IMR-90 (cell line): ENCODE measurements around the gene MYBPH. TPM values are rescaled to one million over a fixed set of nuclear protein-coding genes. Genes with fewer than 3 reads are reported as not detected.

Experiments
- ATAC-seq: fragments of 200-7000 bp; cut with Tn5 transposase; 2 replicates; pipeline ENCODE4 v1.9.1; 2020; ENCODE audit warnings: low read depth, mild to moderate bottlenecking, moderate library complexity
- BruUV-seq: library from RNA; stranded (reverse); fragments of 400-500 nt; replicated peaks from 2 replicates; lab custom pipeline; 2021; lab: Mats Ljungman, UMichigan
- CTCF ChIA-PET: fragments of 300-600 bp; formaldehyde crosslinking; extraction: SDS; loops from one replicate; lab custom pipeline; 2021; ENCODE audit warnings: antibody characterized with exemption; lab: Yijun Ruan, JAX
- POLR2A ChIA-PET: fragments of 300-600 bp; sonication (Branson Sonifier 250); formaldehyde crosslinking; loops from one replicate; lab custom pipeline; 2022; ENCODE audit warnings: antibody characterized with exemption; ENCODE audit not compliant: unreplicated experiment; lab: Charles Lee
- DNase-seq: peaks from one replicate; pipeline ENCODE4 v3.0.0; 2013
- H2AFZ ChIP-seq: replicated peaks from 2 replicates; pipeline ENCODE3; 2013; ENCODE audit warnings: low read length, mild to moderate bottlenecking; ENCODE audit not compliant: poor library complexity
- H2AK5ac ChIP-seq: 2 replicates; pipeline ENCODE4 v1.6.1; 2013; ENCODE audit warnings: low read depth, low read length, inconsistent platforms
- H2AK9ac ChIP-seq: replicated peaks from 2 replicates; pipeline ENCODE3; 2013; ENCODE audit warnings: mild to moderate bottlenecking, low read depth, low read length, moderate library complexity; ENCODE audit not compliant: poor library complexity
- H2BK120ac ChIP-seq: 2 replicates; pipeline ENCODE4 v1.6.1; 2013; ENCODE audit warnings: low read depth, low read length, inconsistent platforms
- H2BK15ac ChIP-seq: 3 replicates; pipeline ENCODE4 v1.6.1; 2013; ENCODE audit warnings: low read depth, low read length, inconsistent platforms
- H2BK20ac ChIP-seq: 2 replicates; pipeline ENCODE4 v1.6.1; 2013; ENCODE audit warnings: low read depth, mild to moderate bottlenecking, inconsistent platforms, low read length, moderate library complexity
- H2BK5ac ChIP-seq: 2 replicates; pipeline ENCODE4 v1.6.1; 2013; ENCODE audit warnings: mild to moderate bottlenecking, low read depth, low read length, inconsistent platforms; ENCODE audit not compliant: poor library complexity, severe bottlenecking
- H3K14ac ChIP-seq: replicated peaks from 2 replicates; pipeline ENCODE4 v1.6.1; 2013; ENCODE audit warnings: low read depth, low read length, inconsistent platforms
- H3K18ac ChIP-seq: 2 replicates; pipeline ENCODE4 v1.6.1; 2013; ENCODE audit warnings: low read depth, low read length, control low read depth
- H3K23ac ChIP-seq: 2 replicates; pipeline ENCODE4 v1.6.1; 2013; ENCODE audit warnings: low read depth, low read length, inconsistent platforms
- H3K27ac ChIP-seq: 2 replicates; pipeline ENCODE4 v1.5.1; 2013; ENCODE audit warnings: mild to moderate bottlenecking, control low read depth, low read length; ENCODE audit not compliant: insufficient read depth
- H3K27me3 ChIP-seq: 2 replicates; pipeline ENCODE4 v1.6.1; 2013; ENCODE audit warnings: low read length; ENCODE audit not compliant: control insufficient read depth, insufficient read depth
- H3K36me3 ChIP-seq: 2 replicates; pipeline ENCODE4 v1.6.1; 2013; ENCODE audit warnings: low read length, mixed read lengths; ENCODE audit not compliant: control insufficient read depth, insufficient read depth
- H3K4ac ChIP-seq: 2 replicates; pipeline ENCODE4 v1.6.1; 2013; ENCODE audit warnings: low read depth, low read length, inconsistent platforms
- H3K4me1 ChIP-seq: 2 replicates; pipeline ENCODE4 v1.6.1; 2013; ENCODE audit warnings: low read length, mixed read lengths; ENCODE audit not compliant: control insufficient read depth, insufficient read depth
- H3K4me2 ChIP-seq: 2 replicates; pipeline ENCODE4 v1.6.1; 2013; ENCODE audit warnings: low read depth, mild to moderate bottlenecking, control low read depth, low read length, moderate library complexity
- H3K4me3 ChIP-seq: 2 replicates; pipeline ENCODE4 v1.5.1; 2013; ENCODE audit warnings: low read depth, mild to moderate bottlenecking, control low read depth, low read length, moderate library complexity; ENCODE audit not compliant: insufficient read depth
- H3K56ac ChIP-seq: 2 replicates; pipeline ENCODE4 v1.6.1; 2013; ENCODE audit warnings: low read length, inconsistent platforms; ENCODE audit not compliant: insufficient read depth; ENCODE audit errors: extremely low read depth
- H3K79me1 ChIP-seq, 2 experiments: 2 replicates each; pipeline ENCODE4 v1.6.1; 2013; ENCODE audit warnings: low read length in 2 of 2, inconsistent platforms in 1 of 2, low read depth in 1 of 2
- H3K9ac ChIP-seq: 2 replicates; pipeline ENCODE4 v1.6.1; 2013; ENCODE audit warnings: low read depth, low read length, control low read depth
- H3K9me1 ChIP-seq: 2 replicates; pipeline ENCODE4 v1.6.1; 2013; ENCODE audit warnings: low read length, inconsistent platforms; ENCODE audit not compliant: insufficient read depth
- H3K9me3 ChIP-seq: 2 replicates; pipeline ENCODE4 v1.6.1; 2013; ENCODE audit warnings: low read length; ENCODE audit not compliant: control insufficient read depth, insufficient read depth
- H4K20me1 ChIP-seq: 2 replicates; pipeline ENCODE4 v1.6.1; 2013; ENCODE audit warnings: low read length, inconsistent platforms; ENCODE audit not compliant: insufficient read depth
- H4K5ac ChIP-seq: 2 replicates; pipeline ENCODE4 v1.6.1; 2013; ENCODE audit warnings: mild to moderate bottlenecking, low read depth, low read length, control low read depth
- H4K8ac ChIP-seq, 2 experiments: 2 replicates each; pipeline ENCODE4 v1.6.1; 2013; ENCODE audit warnings: low read depth in 2 of 2, low read length in 2 of 2, control low read depth in 1 of 2, inconsistent platforms in 1 of 2
- H4K91ac ChIP-seq: 2 replicates; pipeline ENCODE4 v1.6.1; 2013; ENCODE audit warnings: low read depth, low read length, inconsistent platforms; ENCODE audit not compliant: insufficient read depth
- BHLHE40 ChIP-seq: fragments of 150-350 bp; IDR thresholded peaks from 2 replicates; pipeline ENCODE4 v1.6.1; 2016; ENCODE audit warnings: mild to moderate bottlenecking, low read depth, low read length
- CEBPB ChIP-seq: IDR thresholded peaks from 2 replicates; pipeline ENCODE4 v1.6.1; 2012; ENCODE audit warnings: low read depth, low read length, improper control_type of control experiment
- CHD1 ChIP-seq: IDR thresholded peaks from 2 replicates; pipeline ENCODE4 v1.6.1; 2012; ENCODE audit warnings: low read depth, low read length, improper control_type of control experiment
- FOS ChIP-seq: fragments of 150-350 bp; IDR thresholded peaks from 2 replicates; pipeline ENCODE4 v1.6.1; 2016; ENCODE audit warnings: low read depth, low read length
- MAZ ChIP-seq: IDR thresholded peaks from 2 replicates; pipeline ENCODE4 v1.6.1; 2012; ENCODE audit warnings: low read depth, mild to moderate bottlenecking, low read length, improper control_type of control experiment, moderate library complexity, borderline replicate concordance
- MXI1 ChIP-seq: IDR thresholded peaks from 2 replicates; pipeline ENCODE4 v1.6.1; 2012; ENCODE audit warnings: low read depth, mild to moderate bottlenecking, low read length, moderate library complexity, borderline replicate concordance
- NFE2L2 ChIP-seq: fragments of 150-350 bp; IDR thresholded peaks from 2 replicates; pipeline ENCODE4 v1.6.1; 2016; ENCODE audit warnings: low read depth, mild to moderate bottlenecking, low read length
- POLR2A ChIP-seq: IDR thresholded peaks from 2 replicates; pipeline ENCODE4 v1.6.1; 2012; ENCODE audit warnings: mild to moderate bottlenecking, low read depth, low read length
- RCOR1 ChIP-seq: IDR thresholded peaks from 2 replicates; pipeline ENCODE4 v1.6.1; 2012; ENCODE audit warnings: mild to moderate bottlenecking, low read length, improper control_type of control experiment; ENCODE audit not compliant: insufficient replicate concordance
- RFX5 ChIP-seq: IDR thresholded peaks from 2 replicates; pipeline ENCODE4 v1.8.0; 2012; ENCODE audit warnings: low read depth, mild to moderate bottlenecking, low read length, moderate library complexity
- SMC3 ChIP-seq: fragments of 150-350 bp; IDR thresholded peaks from 2 replicates; pipeline ENCODE4 v1.6.1; 2016; ENCODE audit warnings: low read depth, mild to moderate bottlenecking, antibody characterized with exemption, low read length, moderate library complexity
- WGBS, 2 experiments: methylation state at CpG; one replicate each; pipeline versions ENCODE4 v1.1.5 to v1.1.7; 2013; ENCODE audit warnings: missing lambda C conversion rate in 2 of 2; ENCODE audit not compliant: insufficient read length in 1 of 2; ENCODE audit errors: extremely low coverage in 2 of 2; 5-methylcytosine and 5-hydroxymethylcytosine counted together
- dilution Hi-C: fragments of 300-500 bp; cut with HindIII; formaldehyde crosslinking; loops from one replicate; pipeline ENCODE4 v1.14.3; 2018; ENCODE audit warnings: low sequenced_read_pairs; ENCODE audit not compliant: unreplicated experiment
- in situ Hi-C: fragments of 300-500 bp; cut with MboI; formaldehyde crosslinking; loops from 3 replicates; pipeline ENCODE4 v1.14.3; 2019; ENCODE audit warnings: low sequenced_read_pairs, inconsistent platforms, mixed read lengths
- intact Hi-C: fragments of 100-400 bp; cut with micrococcal nuclease; formaldehyde crosslinking; loops from 2 replicates; pipeline ENCODE4 v1.10.0; 2022
- polyA plus RNA-seq, 3 experiments: library from polyadenylated mRNA; depleted of rRNA; stranded (reverse); fragments of >200 nt; gene quantifications; 2 replicates each; pipeline ENCODE4 v1.2.3, GENCODE V29; 2012; ENCODE audit warnings: low replicate concordance in 1 of 3
- total RNA-seq: library from RNA; depleted of rRNA; stranded (reverse); fragments of >200 nt; gene quantifications from 2 replicates; pipeline ENCODE4 v1.2.3, GENCODE V29; 2012
- TF ChIP-seq, protein P1 (sequence below): conservative IDR thresholded peaks from 2 replicates; pipeline ENCODE4 v1.5.1; 2012; ENCODE audit warnings: mild to moderate bottlenecking, low read depth, low read length, improper control_type of control experiment
- TF ChIP-seq, protein P2 (sequence below): fragments of 150-350 bp; IDR thresholded peaks from 2 replicates; pipeline ENCODE4 v1.6.1; 2016; ENCODE audit warnings: low read depth, mild to moderate bottlenecking, low read length, moderate library complexity, borderline replicate concordance
- TF ChIP-seq, protein P3 (sequence below): fragments of 150-350 bp; IDR thresholded peaks from 2 replicates; pipeline ENCODE4 v1.6.1; 2017; ENCODE audit warnings: mild to moderate bottlenecking, antibody characterized with exemption, low read length, low read depth

The MYBPH gene
- total and polyA plus RNA-seq, 2 of the 4 experiments (the other 2 are of a cell fraction) = not detected

DNA sequence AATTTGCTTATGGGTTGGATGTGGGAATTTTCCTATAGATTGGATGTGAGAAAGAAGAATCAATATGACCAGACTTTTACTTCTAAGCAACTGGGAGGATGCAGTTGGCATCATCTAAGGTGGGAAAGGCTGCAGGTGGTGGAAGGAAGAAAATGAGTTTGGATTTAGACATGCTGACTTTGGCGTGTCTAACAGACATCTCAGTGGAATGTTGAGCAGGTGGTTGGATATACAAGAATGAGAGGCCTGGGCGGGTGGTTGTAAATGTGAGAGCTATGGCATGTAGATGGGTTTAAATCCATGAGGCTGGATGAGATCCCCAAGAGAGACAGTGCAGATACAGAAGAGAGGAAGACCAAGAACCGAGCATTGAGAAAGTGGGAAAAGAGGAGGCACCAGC, 37.6 kb downstream of the MYBPH start:
- H2BK15ac ChIP-seq = no peak overlapping the region
- H3K18ac ChIP-seq = no peak overlapping the region
- no peaks in the 10 kb centered on the region for H4K20me1 ChIP-seq
- H3K4me2 ChIP-seq = no peak overlapping the region
- H3K9me1 ChIP-seq = no peaks in the 10 kb centered on the region
- H2AFZ ChIP-seq = no peak overlapping the region
- dilution Hi-C loops (no loop called here), in situ Hi-C loops (no loop called here), intact Hi-C loops (no loop called here)
- no peak overlapping the region for H3K4me3 ChIP-seq
- peaks cover 51% of the 10 kb centered on the region for H3K27me3 ChIP-seq
- no peak for DNase-seq
- POLR2A ChIA-PET = no interaction called here
- H3K4ac ChIP-seq = no peak overlapping the region
- no peak overlapping the region for H2BK5ac ChIP-seq
- H2BK120ac ChIP-seq = no peak overlapping the region
- no peak for TF ChIP-seq CEBPB
- no peak for TF ChIP-seq CHD1
- TF ChIP-seq FOS = no peak
- TF ChIP-seq, protein P1, sequence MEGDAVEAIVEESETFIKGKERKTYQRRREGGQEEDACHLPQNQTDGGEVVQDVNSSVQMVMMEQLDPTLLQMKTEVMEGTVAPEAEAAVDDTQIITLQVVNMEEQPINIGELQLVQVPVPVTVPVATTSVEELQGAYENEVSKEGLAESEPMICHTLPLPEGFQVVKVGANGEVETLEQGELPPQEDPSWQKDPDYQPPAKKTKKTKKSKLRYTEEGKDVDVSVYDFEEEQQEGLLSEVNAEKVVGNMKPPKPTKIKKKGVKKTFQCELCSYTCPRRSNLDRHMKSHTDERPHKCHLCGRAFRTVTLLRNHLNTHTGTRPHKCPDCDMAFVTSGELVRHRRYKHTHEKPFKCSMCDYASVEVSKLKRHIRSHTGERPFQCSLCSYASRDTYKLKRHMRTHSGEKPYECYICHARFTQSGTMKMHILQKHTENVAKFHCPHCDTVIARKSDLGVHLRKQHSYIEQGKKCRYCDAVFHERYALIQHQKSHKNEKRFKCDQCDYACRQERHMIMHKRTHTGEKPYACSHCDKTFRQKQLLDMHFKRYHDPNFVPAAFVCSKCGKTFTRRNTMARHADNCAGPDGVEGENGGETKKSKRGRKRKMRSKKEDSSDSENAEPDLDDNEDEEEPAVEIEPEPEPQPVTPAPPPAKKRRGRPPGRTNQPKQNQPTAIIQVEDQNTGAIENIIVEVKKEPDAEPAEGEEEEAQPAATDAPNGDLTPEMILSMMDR = no peak
- no peak for TF ChIP-seq RFX5
- TF ChIP-seq, protein P2, sequence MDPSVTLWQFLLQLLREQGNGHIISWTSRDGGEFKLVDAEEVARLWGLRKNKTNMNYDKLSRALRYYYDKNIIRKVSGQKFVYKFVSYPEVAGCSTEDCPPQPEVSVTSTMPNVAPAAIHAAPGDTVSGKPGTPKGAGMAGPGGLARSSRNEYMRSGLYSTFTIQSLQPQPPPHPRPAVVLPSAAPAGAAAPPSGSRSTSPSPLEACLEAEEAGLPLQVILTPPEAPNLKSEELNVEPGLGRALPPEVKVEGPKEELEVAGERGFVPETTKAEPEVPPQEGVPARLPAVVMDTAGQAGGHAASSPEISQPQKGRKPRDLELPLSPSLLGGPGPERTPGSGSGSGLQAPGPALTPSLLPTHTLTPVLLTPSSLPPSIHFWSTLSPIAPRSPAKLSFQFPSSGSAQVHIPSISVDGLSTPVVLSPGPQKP = no peak
- no peak for TF ChIP-seq NFE2L2
- TF ChIP-seq RCOR1 = no peak
- no peak for TF ChIP-seq MXI1
- TF ChIP-seq MAZ = no peak
- TF ChIP-seq BHLHE40 = no peak
- TF ChIP-seq, protein P3, sequence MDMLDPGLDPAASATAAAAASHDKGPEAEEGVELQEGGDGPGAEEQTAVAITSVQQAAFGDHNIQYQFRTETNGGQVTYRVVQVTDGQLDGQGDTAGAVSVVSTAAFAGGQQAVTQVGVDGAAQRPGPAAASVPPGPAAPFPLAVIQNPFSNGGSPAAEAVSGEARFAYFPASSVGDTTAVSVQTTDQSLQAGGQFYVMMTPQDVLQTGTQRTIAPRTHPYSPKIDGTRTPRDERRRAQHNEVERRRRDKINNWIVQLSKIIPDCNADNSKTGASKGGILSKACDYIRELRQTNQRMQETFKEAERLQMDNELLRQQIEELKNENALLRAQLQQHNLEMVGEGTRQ = no peak
- no peak for TF ChIP-seq SMC3
- no peak for TF ChIP-seq POLR2A
- H3K9ac ChIP-seq = no peak overlapping the region
- no peak overlapping the region for H2BK20ac ChIP-seq
- H2AK9ac ChIP-seq = no peak overlapping the region
- no peaks in the 10 kb centered on the region; the same call in 1 of the 2 replicates for H3K4me1 ChIP-seq
- H3K27ac ChIP-seq = no peak overlapping the region
- no peaks in the 10 kb centered on the region for H3K79me1 ChIP-seq
- CTCF ChIA-PET = no interaction called here
- H4K91ac ChIP-seq = no peak overlapping the region
- no peaks in the 10 kb centered on the region for H3K9me3 ChIP-seq
- no peak overlapping the region for H3K56ac ChIP-seq
- ATAC-seq = no peak
- H4K5ac ChIP-seq = no peak overlapping the region
- H3K36me3 ChIP-seq = no peaks in the 10 kb centered on the region
- H2AK5ac ChIP-seq = no peak overlapping the region
- no peak overlapping the region for H4K8ac ChIP-seq
- WGBS, 2 experiments = 80% methylated on average over 3 of the region's 3 CpGs; no CpG with 5 or more reads in 1 of the 2 experiments
- no peak overlapping the region for H3K23ac ChIP-seq
- BruUV-seq = no TSS peak
- H3K14ac ChIP-seq = no peak overlapping the region
